CD14-positive monocyte (primary cell): ENCODE data around the gene TMEM40. TPM values are rescaled to one million over a fixed set of nuclear protein-coding genes. Genes with fewer than 3 reads are reported as not detected.
"Not testable (repeated sequence)": the region's sequence is repeated elsewhere in the genome, so short reads cannot be mapped to it uniquely, and the experiment has no call there.

Source experiments
- DNase-seq, 3 donors: peaks; one replicate each; pipeline ENCODE4 v3.0.0-alpha.2; 2011 to 2022
- H2AFZ ChIP-seq: 2 replicates; pipeline ENCODE4 v1.6.0; 2012; ENCODE audit warnings: mild to moderate bottlenecking, low read depth, low read length, inconsistent platforms; ENCODE audit not compliant: insufficient read depth, poor library complexity, severe bottlenecking
- H3K27ac ChIP-seq, 2 donors: 1 replicate in 1 of 2; 2 replicates in 1 of 2; pipeline ENCODE4 v1.5.1; 2012 to 2013; ENCODE audit warnings: low read length in 2 of 2, control low read depth in 1 of 2, inconsistent platforms in 1 of 2, low read depth in 1 of 2, mild to moderate bottlenecking in 1 of 2
- H3K27me3 ChIP-seq, 2 donors: one replicate each; pipeline versions ENCODE4 v1.6.0 to v1.6.1; 2011 to 2013; ENCODE audit warnings: low read length in 2 of 2; ENCODE audit not compliant: control insufficient read depth in 2 of 2, insufficient read depth in 2 of 2
- H3K36me3 ChIP-seq, 2 donors: replicated peaks in 1 of 2; 1 replicate in 1 of 2; 2 replicates in 1 of 2; pipeline versions ENCODE4 v1.5.1 to v1.6.1; 2012 to 2013; ENCODE audit warnings: low read length in 2 of 2, control low read depth in 1 of 2, inconsistent platforms in 1 of 2, mild to moderate bottlenecking in 1 of 2; ENCODE audit not compliant: insufficient read depth in 2 of 2, control insufficient read depth in 1 of 2
- H3K4me1 ChIP-seq, 2 donors: 1 replicate in 1 of 2; 2 replicates in 1 of 2; pipeline versions ENCODE4 v1.5.1 to v1.6.1; 2012 to 2013; ENCODE audit warnings: low read length in 2 of 2, control low read depth in 1 of 2, inconsistent platforms in 1 of 2, mild to moderate bottlenecking in 1 of 2, moderate library complexity in 1 of 2; ENCODE audit not compliant: insufficient read depth in 2 of 2, control insufficient read depth in 1 of 2
- H3K4me2 ChIP-seq: replicated peaks from 2 replicates; pipeline ENCODE3; 2012; ENCODE audit warnings: low read length, moderate library complexity, mild to moderate bottlenecking; ENCODE audit not compliant: poor library complexity, severe bottlenecking; ENCODE audit errors: extremely low read depth
- H3K4me3 ChIP-seq, 3 experiments: fragments of 200-600 bp in 1 of 3; sonication (generic) in 1 of 3; replicated peaks in 1 of 3; 1 replicate in 2 of 3; 2 replicates in 1 of 3; pipeline ENCODE4 v1.5.1; 2011 to 2013; ENCODE audit warnings: low read length in 3 of 3, mild to moderate bottlenecking in 3 of 3, control low read depth in 2 of 3, low read depth in 2 of 3, inconsistent platforms in 1 of 3, moderate library complexity in 1 of 3
- H3K79me2 ChIP-seq: 2 replicates; pipeline ENCODE4 v1.6.0; 2012; ENCODE audit warnings: mild to moderate bottlenecking, control low read depth, inconsistent platforms, low read length, moderate library complexity; ENCODE audit not compliant: insufficient read depth
- H3K9ac ChIP-seq: 2 replicates; pipeline ENCODE4 v1.6.0; 2017; ENCODE audit warnings: low read length, mild to moderate bottlenecking; ENCODE audit not compliant: insufficient read depth, poor library complexity, severe bottlenecking
- H3K9me3 ChIP-seq, 2 donors: replicated peaks in 1 of 2; 1 replicate in 1 of 2; 2 replicates in 1 of 2; pipeline versions ENCODE4 v1.5.1 to v1.6.1; 2012 to 2013; ENCODE audit warnings: low read length in 2 of 2, control low read depth in 1 of 2; ENCODE audit not compliant: control insufficient read depth in 1 of 2, insufficient read depth in 1 of 2
- H4K20me1 ChIP-seq: 2 replicates; pipeline ENCODE4 v1.6.0; 2012; ENCODE audit warnings: mild to moderate bottlenecking, low read length, control low read depth, moderate library complexity; ENCODE audit not compliant: insufficient read depth
- H3K27ac Mint-ChIP-seq, 7 donors: one replicate each; pipeline ENCODE4 v1.8.0; 2020; ENCODE audit warnings: mild to moderate bottlenecking in 7 of 7, mixed read lengths in 7 of 7, moderate library complexity in 6 of 7, inconsistent platforms in 2 of 7
- H3K27me3 Mint-ChIP-seq, 3 donors: one replicate each; pipeline ENCODE4 v1.8.0; 2021 to 2022; ENCODE audit warnings: low read depth in 3 of 3, mild to moderate bottlenecking in 3 of 3, mixed read lengths in 3 of 3, moderate library complexity in 3 of 3, inconsistent platforms in 1 of 3
- H3K36me3 Mint-ChIP-seq, 2 donors: one replicate each; pipeline ENCODE4 v1.8.0; 2020; ENCODE audit warnings: mixed read lengths in 2 of 2, inconsistent platforms in 1 of 2, mild to moderate bottlenecking in 1 of 2
- H3K4me1 Mint-ChIP-seq: one replicate; pipeline ENCODE4 v1.8.0; 2020; ENCODE audit warnings: mild to moderate bottlenecking, mixed read lengths
- H3K4me3 Mint-ChIP-seq, 2 donors: one replicate each; pipeline ENCODE4 v1.8.0; 2020; ENCODE audit warnings: mild to moderate bottlenecking in 2 of 2, mixed read lengths in 2 of 2, moderate library complexity in 1 of 2
- H3K9me3 Mint-ChIP-seq, 7 donors: one replicate each; pipeline ENCODE4 v1.8.0; 2020 to 2022; ENCODE audit warnings: mixed read lengths in 7 of 7, mild to moderate bottlenecking in 6 of 7, moderate library complexity in 6 of 7, inconsistent platforms in 2 of 7
- WGBS: methylation state at CpG from one replicate; pipeline ENCODE4 v1.1.5; 2013; ENCODE audit warnings: missing lambda C conversion rate; ENCODE audit not compliant: insufficient coverage; 5-methylcytosine and 5-hydroxymethylcytosine counted together
- intact Hi-C, 2 donors: fragments of 100-400 bp; cut with micrococcal nuclease; formaldehyde crosslinking; loops; one replicate each; pipeline versions ENCODE4 v1.15.0 to v1.15.1; 2023
- polyA plus RNA-seq, 3 donors: library from polyadenylated mRNA; depleted of rRNA in 1 of 3; unstranded in 2 of 3; stranded (reverse) in 1 of 3; fragments of 300-500 nt in 2 of 3; fragments of >200 nt in 1 of 3; fragmentation: Illumina TruSeq in 2 of 3; gene quantifications; 1 replicate in 2 of 3; 2 replicates in 1 of 3; pipeline ENCODE4 v1.2.3, GENCODE V29; 2012 to 2021
- TF ChIP-seq, protein P1 (sequence below): fragments of 200-600 bp; IDR thresholded peaks from one replicate; pipeline ENCODE4 v1.8.0; 2022; ENCODE audit warnings: antibody characterized with exemption, mild to moderate bottlenecking

TMEM40 gene
- polyA plus RNA-seq, 3 donors: 0.92 TPM; not detected in 2

DNA sequence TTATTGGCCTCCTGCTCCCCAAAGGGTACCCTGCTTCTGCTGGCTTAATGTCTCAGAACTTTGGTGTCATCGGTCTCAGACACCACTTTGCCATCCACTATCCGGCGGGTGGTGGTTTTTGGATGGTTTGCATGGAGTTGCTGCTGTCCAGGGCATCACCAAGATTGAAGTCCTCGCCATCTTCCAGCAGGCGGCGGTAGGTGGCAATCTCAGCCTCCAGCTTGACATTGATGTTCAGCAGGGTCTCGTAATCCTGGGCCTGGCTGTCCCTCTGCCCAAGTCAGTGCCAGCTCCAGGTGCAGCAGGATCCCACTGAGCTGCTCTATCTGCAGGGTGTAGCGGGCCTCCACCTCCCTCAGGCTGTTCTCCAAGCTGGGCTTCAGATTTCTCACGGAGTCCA is 28.3 kb upstream of the TMEM40 start:
- H3K9me3 ChIP-seq, H3K9ac ChIP-seq, H3K36me3 Mint-ChIP-seq, H2AFZ ChIP-seq, intact Hi-C loops, H3K36me3 ChIP-seq, H3K4me3 ChIP-seq, H4K20me1 ChIP-seq, H3K79me2 ChIP-seq, H3K4me3 Mint-ChIP-seq, H3K4me2 ChIP-seq, H3K4me1 Mint-ChIP-seq, H3K27ac ChIP-seq, H3K4me1 ChIP-seq, H3K9me3 Mint-ChIP-seq, H3K27me3 ChIP-seq, H3K27ac Mint-ChIP-seq: not testable (repeated sequence)
- H3K27me3 Mint-ChIP-seq: peaks cover 0 to 24% (median 11%) of the 10 kb centered on the region in 3 donors
- 72% methylated on average over 8 of the region's 9 CpGs for WGBS
- TF ChIP-seq, protein P1, sequence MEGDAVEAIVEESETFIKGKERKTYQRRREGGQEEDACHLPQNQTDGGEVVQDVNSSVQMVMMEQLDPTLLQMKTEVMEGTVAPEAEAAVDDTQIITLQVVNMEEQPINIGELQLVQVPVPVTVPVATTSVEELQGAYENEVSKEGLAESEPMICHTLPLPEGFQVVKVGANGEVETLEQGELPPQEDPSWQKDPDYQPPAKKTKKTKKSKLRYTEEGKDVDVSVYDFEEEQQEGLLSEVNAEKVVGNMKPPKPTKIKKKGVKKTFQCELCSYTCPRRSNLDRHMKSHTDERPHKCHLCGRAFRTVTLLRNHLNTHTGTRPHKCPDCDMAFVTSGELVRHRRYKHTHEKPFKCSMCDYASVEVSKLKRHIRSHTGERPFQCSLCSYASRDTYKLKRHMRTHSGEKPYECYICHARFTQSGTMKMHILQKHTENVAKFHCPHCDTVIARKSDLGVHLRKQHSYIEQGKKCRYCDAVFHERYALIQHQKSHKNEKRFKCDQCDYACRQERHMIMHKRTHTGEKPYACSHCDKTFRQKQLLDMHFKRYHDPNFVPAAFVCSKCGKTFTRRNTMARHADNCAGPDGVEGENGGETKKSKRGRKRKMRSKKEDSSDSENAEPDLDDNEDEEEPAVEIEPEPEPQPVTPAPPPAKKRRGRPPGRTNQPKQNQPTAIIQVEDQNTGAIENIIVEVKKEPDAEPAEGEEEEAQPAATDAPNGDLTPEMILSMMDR: peak; percentile 64
- peak in 2 of 3 donors; percentile 8 to 39 for DNase-seq

DNA sequence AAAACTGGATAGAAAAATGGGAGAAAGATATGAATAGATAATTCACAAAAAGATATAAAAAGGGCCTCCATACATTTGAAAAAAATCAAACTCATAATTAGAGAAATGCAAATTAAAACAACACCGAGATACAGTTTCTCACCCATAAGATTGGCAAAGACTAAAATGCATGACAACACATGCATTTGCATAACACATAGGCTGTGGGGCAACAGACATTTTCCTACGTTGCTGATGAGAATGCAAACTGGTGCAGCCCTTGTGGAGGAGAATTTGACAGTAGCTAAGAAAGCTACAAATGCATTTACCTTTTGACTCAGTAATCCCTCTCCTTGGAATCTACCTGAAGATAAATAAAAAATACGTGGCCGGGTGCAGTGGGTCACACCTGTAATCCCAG is 26.0 kb upstream of the TMEM40 start:
- Mint-ChIP-seq H3K9me3 (peaks cover 0 to 2% (median 0%) of the 10 kb centered on the region in 7 donors), H3K27me3 (peaks cover 0 to 23% (median 10%) of the 10 kb centered on the region in 3 donors), H3K27ac (no peak overlapping the region), H3K36me3 (no peaks in the 10 kb centered on the region), H3K4me1 (no peaks in the 10 kb centered on the region), H3K4me3 (no peak overlapping the region)
- Histone ChIP-seq H3K4me3 (no peak overlapping the region), H3K27me3 (no peaks in the 10 kb centered on the region), H3K36me3 (no peaks in the 10 kb centered on the region), H3K9me3 (no peaks in the 10 kb centered on the region), H3K9ac (no peak overlapping the region), H3K79me2 (no peaks in the 10 kb centered on the region), H3K27ac (no peak overlapping the region), H4K20me1 (no peaks in the 10 kb centered on the region), H3K4me2 (no peak overlapping the region), H3K4me1 (no peaks in the 10 kb centered on the region), H2AFZ (no peak overlapping the region)
- intact Hi-C loops: no loop called here
- no peak for DNase-seq
- WGBS: 80% methylated on average over 2 of the region's 4 CpGs
- TF ChIP-seq, protein P1: no peak
